ENCODE measurements around the gene PKD1L1.

PKD1L1 gene

GRCh38 chr7:47734287-47734948, 213.8 kb downstream of the PKD1L1 start:
- no peaks in the 10 kb centered on the region for H3K27me3 ChIP-seq (ENCODE audit: control insufficient read depth, insufficient read depth, low read length, poor library complexity, severe bottlenecking)
- no peaks in the 10 kb centered on the region for H3K36me3 ChIP-seq (ENCODE audit: control insufficient read depth, insufficient read depth, low read length)
- peaks cover 8% of the 10 kb centered on the region for H3K4me1 ChIP-seq (ENCODE audit: control insufficient read depth, insufficient read depth, low read length)
- no peak overlapping the region for H3K27ac ChIP-seq (ENCODE audit: insufficient read depth, low read depth, low read length, poor library complexity, severe bottlenecking)
- no peak overlapping the region for H3K4me3 ChIP-seq (ENCODE audit: insufficient read depth, low read depth, low read length)
- WGBS, 2 experiments, result 93 to 94% methylated on average over 11 of the region's 11 CpGs
- H3K9me3 ChIP-seq (ENCODE audit: control insufficient read depth, low read length), result no peaks in the 10 kb centered on the region

DNA sequence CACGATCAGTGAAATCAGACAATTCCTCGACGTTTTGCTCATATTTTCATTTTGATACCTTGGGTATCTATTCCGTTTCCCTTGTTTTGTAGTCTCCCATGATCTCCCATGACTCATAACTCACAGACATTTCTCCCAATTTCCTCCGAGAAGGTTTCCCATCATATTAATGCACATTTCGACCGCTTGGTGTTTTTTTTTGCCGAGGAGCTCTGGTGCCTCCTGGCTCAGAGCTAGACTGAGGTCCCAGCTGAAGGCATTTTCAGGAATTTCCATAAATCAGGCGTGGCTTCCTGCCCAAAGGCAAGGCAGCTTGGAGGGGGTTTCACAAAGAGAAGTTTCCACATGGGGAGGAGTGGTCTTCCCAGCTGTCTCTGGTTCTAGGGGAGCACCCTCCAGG, 218.1 kb downstream of the PKD1L1 start:
- H3K9me3 ChIP-seq (ENCODE audit: control insufficient read depth, low read length), result no peaks in the 10 kb centered on the region
- 91 to 96% methylated on average over 9 of the region's 9 CpGs for WGBS, 2 experiments
- H3K27ac ChIP-seq (ENCODE audit: insufficient read depth, low read depth, low read length, poor library complexity, severe bottlenecking), result no peak overlapping the region
- H3K4me1 ChIP-seq (ENCODE audit: control insufficient read depth, insufficient read depth, low read length), result peaks cover 9% of the 10 kb centered on the region
- no peak overlapping the region for H3K4me3 ChIP-seq (ENCODE audit: insufficient read depth, low read depth, low read length)
- no peaks in the 10 kb centered on the region for H3K27me3 ChIP-seq (ENCODE audit: control insufficient read depth, insufficient read depth, low read length, poor library complexity, severe bottlenecking)
- no peaks in the 10 kb centered on the region for H3K36me3 ChIP-seq (ENCODE audit: control insufficient read depth, insufficient read depth, low read length)

DNA sequence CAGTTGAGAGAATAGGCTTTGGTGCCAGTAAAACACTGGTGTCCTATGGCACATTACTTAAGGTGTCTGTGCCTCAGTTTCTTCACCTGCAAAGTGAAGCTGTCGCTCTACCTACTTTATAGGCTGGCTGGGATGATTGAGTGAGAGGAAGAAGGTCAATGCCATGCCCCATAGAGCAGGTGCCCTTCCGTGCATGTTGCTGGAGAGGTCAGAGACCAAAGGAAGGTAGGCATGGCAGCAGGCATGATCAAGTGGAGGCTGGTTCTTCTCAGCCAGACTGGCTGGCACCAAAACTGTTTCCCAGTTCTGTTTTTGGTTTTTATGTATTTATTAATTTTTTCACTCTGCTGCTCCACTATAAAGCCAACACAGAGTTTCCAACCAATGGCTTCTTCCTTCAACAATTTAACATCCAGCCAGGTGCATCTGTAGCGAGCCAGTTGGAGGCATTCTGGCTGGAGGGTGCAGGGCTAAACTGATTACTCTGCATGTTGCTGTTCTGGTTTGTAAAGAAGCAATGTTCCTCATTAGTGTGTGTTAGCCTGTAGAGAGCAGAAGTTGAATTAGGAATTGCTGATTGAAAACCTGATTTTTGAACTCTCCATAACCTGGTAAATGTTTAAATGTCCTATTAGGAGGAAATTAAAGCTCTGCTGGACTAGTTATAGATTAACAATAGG, 222.1 kb downstream of the PKD1L1 start:
- WGBS, 2 experiments, result 92 to 96% methylated on average over 3 of the region's 3 CpGs
- H3K4me1 ChIP-seq (ENCODE audit: control insufficient read depth, insufficient read depth, low read length), result peaks cover 21% of the 10 kb centered on the region
- H3K36me3 ChIP-seq (ENCODE audit: control insufficient read depth, insufficient read depth, low read length), result no peaks in the 10 kb centered on the region
- H3K9me3 ChIP-seq (ENCODE audit: control insufficient read depth, low read length), result no peaks in the 10 kb centered on the region
- no peaks in the 10 kb centered on the region for H3K27me3 ChIP-seq (ENCODE audit: control insufficient read depth, insufficient read depth, low read length, poor library complexity, severe bottlenecking)
- no peak overlapping the region for H3K4me3 ChIP-seq (ENCODE audit: insufficient read depth, low read depth, low read length)
- no peak overlapping the region for H3K27ac ChIP-seq (ENCODE audit: insufficient read depth, low read depth, low read length, poor library complexity, severe bottlenecking)

DNA sequence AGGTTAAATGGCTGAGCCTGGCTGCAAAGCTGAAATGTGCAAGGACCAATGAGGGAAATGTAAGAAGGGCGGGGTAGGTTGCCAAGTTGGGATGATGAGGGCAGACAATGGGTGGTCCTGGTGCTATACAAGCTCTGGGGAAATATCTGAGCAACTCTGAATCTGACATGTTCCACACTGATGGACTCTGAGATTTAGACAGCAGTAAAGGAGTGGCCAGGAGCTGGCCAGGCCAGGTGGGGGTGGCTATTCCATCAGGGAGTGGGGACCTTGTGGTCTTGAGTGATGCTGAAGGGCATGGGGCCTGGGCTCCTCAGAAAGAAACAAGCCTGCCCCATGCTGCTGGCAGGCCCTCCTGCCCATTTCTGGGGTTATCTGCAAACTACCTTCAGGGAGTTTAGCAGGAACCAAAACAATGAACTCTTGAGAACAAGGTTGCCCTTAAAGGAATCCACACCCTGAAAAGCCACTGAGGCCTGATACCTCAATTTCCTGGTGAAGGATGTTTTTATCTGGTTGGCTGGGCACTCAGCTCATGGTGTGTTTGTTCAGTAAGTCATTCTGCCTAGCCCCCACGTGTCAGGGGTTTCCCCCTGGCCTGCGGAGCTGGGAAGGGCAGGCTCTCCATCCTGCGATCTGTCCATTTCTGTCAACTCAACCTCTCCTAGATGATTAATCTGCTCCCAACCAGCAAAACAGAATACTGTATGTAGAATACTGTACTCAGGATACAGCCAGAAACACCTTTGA, 223.1 kb downstream of the PKD1L1 start:
- peaks cover 21% of the 10 kb centered on the region for H3K4me1 ChIP-seq (ENCODE audit: control insufficient read depth, insufficient read depth, low read length)
- no peak overlapping the region for H3K27ac ChIP-seq (ENCODE audit: insufficient read depth, low read depth, low read length, poor library complexity, severe bottlenecking)
- WGBS, 2 experiments, result 78 to 88% methylated on average over 4 of the region's 4 CpGs

More for the DNA sequence above, 223.1 kb downstream of the PKD1L1 start:
- Histone ChIP-seq H3K9me3 (ENCODE audit: control insufficient read depth, low read length) (no peaks in the 10 kb centered on the region), H3K4me3 (ENCODE audit: insufficient read depth, low read depth, low read length) (no peak overlapping the region), H3K36me3 (ENCODE audit: control insufficient read depth, insufficient read depth, low read length) (no peaks in the 10 kb centered on the region), H3K27me3 (ENCODE audit: control insufficient read depth, insufficient read depth, low read length, poor library complexity, severe bottlenecking) (no peaks in the 10 kb centered on the region)
